Measurements from ENCODE around the gene NRCAM. TPM values are rescaled to one million over a fixed set of nuclear protein-coding genes. Genes with fewer than 3 reads are reported as not detected.

The NRCAM gene
- total and polyA plus RNA-seq, 10 of the 15 experiments (the other 5 are each of a cell fraction or from before 2014, with no cell fraction given), result 0.30 to 2.0 (median 1.0) TPM

DNA sequence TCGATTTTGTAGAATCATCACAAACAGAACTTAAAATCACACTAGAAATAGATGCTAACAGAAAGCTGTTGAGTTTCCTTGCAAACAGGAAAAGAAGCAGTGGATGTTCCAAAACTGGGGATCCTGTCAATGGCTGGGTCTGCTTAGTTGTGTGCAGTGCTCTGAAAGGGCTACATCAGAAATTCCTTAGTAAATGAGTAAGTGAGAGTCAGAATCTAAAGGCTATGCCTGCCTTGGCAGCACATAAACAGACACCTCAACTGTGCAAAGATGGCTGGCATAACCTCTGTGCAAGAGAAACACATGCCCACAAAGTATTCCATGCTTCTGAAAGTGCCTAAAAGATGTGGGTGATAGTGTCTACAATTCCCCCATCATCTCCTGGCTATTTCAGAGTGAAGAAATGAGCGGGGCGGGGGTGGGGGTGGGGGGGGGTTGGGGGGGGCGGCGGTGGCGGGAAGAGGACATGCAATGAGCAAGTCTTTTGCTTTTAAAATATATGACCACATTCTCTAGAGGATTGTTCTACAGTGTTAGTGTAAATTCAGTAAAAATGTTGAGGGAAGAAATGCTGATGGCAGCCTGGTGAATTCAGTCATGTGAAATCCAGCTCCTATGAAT, 187.9 kb downstream of the NRCAM start:
- intact Hi-C loops (cut with micrococcal nuclease; ENCODE audit: unreplicated experiment), result no loop called here
- no peaks in the 10 kb centered on the region for H3K27me3 ChIP-seq (replicated peaks in 1 of 2; ENCODE audit: control insufficient read depth in 2 of 2, insufficient read depth in 2 of 2, low read length in 1 of 2)
- DNase-seq (ENCODE audit: low read depth, low spot score), result no peak
- ChIA-PET SMC1A (ENCODE audit: uncharacterized antibody, unreplicated experiment) (no interaction called here), RAD21 (ENCODE audit: unreplicated experiment) (no interaction called here), CTCF (no interaction called here), POLR2A (no interaction called here)
- H3K27ac ChIP-seq (ENCODE audit: control insufficient read depth, insufficient read depth), result no peak overlapping the region
- H2AFZ ChIP-seq (ENCODE audit: control insufficient read depth, low read depth, low read length), result no peak overlapping the region
- no peaks in the 10 kb centered on the region for H3K9me3 ChIP-seq (replicated peaks; ENCODE audit: control insufficient read depth, insufficient read depth, low read length)
- in situ Hi-C loops (cut with MboI), result no loop called here
- H3K4me1 ChIP-seq (ENCODE audit: control insufficient read depth, insufficient read depth, low read length), result no peaks in the 10 kb centered on the region
- FAIRE-seq, result no peak
- H3K4me3 ChIP-seq, result no peak overlapping the region
- H4K20me1 ChIP-seq (ENCODE audit: control insufficient read depth, insufficient read depth), result no peaks in the 10 kb centered on the region
- H3K9ac ChIP-seq (ENCODE audit: control insufficient read depth, insufficient read depth, low read length), result no peak overlapping the region
- no peak for ATAC-seq
- no peak overlapping the region for H3K4me2 ChIP-seq (ENCODE audit: control insufficient read depth, insufficient read depth)
- TF ChIP-seq RAD21 (IDR thresholded peaks at IDR 0.05; ENCODE audit: insufficient read depth, low read depth, low read length), result no peak
- TF ChIP-seq, protein P1, sequence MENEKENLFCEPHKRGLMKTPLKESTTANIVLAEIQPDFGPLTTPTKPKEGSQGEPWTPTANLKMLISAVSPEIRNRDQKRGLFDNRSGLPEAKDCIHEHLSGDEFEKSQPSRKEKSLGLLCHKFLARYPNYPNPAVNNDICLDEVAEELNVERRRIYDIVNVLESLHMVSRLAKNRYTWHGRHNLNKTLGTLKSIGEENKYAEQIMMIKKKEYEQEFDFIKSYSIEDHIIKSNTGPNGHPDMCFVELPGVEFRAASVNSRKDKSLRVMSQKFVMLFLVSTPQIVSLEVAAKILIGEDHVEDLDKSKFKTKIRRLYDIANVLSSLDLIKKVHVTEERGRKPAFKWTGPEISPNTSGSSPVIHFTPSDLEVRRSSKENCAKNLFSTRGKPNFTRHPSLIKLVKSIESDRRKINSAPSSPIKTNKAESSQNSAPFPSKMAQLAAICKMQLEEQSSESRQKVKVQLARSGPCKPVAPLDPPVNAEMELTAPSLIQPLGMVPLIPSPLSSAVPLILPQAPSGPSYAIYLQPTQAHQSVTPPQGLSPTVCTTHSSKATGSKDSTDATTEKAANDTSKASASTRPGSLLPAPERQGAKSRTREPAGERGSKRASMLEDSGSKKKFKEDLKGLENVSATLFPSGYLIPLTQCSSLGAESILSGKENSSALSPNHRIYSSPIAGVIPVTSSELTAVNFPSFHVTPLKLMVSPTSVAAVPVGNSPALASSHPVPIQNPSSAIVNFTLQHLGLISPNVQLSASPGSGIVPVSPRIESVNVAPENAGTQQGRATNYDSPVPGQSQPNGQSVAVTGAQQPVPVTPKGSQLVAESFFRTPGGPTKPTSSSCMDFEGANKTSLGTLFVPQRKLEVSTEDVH (IDR thresholded peaks at IDR 0.05; ENCODE audit: low read depth, partially characterized antibody), result no peak
- TF ChIP-seq HDAC2 (IDR thresholded peaks at IDR 0.05), result no peak
- TF ChIP-seq, protein P2, sequence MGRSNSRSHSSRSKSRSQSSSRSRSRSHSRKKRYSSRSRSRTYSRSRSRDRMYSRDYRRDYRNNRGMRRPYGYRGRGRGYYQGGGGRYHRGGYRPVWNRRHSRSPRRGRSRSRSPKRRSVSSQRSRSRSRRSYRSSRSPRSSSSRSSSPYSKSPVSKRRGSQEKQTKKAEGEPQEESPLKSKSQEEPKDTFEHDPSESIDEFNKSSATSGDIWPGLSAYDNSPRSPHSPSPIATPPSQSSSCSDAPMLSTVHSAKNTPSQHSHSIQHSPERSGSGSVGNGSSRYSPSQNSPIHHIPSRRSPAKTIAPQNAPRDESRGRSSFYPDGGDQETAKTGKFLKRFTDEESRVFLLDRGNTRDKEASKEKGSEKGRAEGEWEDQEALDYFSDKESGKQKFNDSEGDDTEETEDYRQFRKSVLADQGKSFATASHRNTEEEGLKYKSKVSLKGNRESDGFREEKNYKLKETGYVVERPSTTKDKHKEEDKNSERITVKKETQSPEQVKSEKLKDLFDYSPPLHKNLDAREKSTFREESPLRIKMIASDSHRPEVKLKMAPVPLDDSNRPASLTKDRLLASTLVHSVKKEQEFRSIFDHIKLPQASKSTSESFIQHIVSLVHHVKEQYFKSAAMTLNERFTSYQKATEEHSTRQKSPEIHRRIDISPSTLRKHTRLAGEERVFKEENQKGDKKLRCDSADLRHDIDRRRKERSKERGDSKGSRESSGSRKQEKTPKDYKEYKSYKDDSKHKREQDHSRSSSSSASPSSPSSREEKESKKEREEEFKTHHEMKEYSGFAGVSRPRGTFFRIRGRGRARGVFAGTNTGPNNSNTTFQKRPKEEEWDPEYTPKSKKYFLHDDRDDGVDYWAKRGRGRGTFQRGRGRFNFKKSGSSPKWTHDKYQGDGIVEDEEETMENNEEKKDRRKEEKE (IDR thresholded peaks at IDR 0.05), result no peak
- TF ChIP-seq, protein P3, sequence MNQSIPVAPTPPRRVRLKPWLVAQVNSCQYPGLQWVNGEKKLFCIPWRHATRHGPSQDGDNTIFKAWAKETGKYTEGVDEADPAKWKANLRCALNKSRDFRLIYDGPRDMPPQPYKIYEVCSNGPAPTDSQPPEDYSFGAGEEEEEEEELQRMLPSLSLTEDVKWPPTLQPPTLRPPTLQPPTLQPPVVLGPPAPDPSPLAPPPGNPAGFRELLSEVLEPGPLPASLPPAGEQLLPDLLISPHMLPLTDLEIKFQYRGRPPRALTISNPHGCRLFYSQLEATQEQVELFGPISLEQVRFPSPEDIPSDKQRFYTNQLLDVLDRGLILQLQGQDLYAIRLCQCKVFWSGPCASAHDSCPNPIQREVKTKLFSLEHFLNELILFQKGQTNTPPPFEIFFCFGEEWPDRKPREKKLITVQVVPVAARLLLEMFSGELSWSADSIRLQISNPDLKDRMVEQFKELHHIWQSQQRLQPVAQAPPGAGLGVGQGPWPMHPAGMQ (IDR thresholded peaks at IDR 0.05; ENCODE audit: borderline replicate concordance), result no peak
- no peaks in the 10 kb centered on the region for H3K36me3 ChIP-seq (ENCODE audit: control insufficient read depth in 2 of 2, insufficient read depth in 2 of 2, low read length in 1 of 2)
- BruUV-seq (replicated peaks), result no TSS peak
- H3K79me2 ChIP-seq (ENCODE audit: control insufficient read depth, insufficient read depth, low read length), result no peaks in the 10 kb centered on the region
- WGBS (ENCODE audit: insufficient coverage, insufficient replicate concordance, low lambda C conversion rate, missing lambda C conversion rate), result 12% methylated on average over 6 of the region's 6 CpGs
